PC-9 (cell line): ENCODE data around the gene HBE1.

Experiments
- EZH2 ChIP-seq: fragments of 200-600 bp; sonication (generic); IDR thresholded peaks from 2 replicates; pipeline ENCODE4 v1.8.0; 2017; ENCODE audit warnings: antibody characterized with exemption, low read depth
- TF ChIP-seq, protein P1 (sequence below): fragments of 200-600 bp; sonication (generic); conservative IDR thresholded peaks from 2 replicates; pipeline ENCODE4 v1.6.1; 2017; ENCODE audit warnings: mixed run types, antibody characterized with exemption, mild to moderate bottlenecking, moderate library complexity

DNA sequence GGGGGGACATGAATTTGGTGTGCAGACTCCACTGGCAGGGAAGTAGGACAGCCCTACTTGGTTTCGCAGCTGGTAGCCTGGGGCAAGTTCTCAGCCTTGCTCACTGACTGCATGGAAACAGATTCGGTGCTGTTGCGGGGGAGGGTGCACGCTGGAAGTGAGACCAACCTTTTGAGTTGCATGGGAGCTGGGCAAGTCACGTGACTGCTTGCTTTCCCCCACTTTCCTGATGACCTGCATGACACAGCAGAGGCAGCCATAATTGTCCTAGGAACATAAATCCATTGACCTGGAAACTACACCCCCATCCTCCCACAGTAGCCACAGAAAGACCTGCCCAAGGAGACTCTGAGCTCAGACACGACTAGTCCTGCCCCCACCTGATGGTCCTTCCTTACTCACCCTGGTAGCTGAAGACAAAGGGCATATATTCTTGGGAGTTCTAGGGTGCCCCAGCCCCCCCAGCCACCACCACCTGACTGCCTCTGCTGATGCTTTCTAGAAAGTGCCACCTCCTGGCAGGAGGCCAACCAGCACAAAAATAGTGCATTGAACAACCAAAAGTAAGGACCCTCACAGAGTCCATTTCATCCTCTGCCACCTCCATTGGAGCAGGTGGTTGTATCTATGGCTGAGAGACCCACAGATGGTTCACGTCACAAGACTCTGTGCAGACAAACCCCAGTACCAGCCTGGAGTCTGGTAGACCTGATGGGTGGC lies 11.0 kb downstream of the HBE1 start:
- TF ChIP-seq, protein P1, sequence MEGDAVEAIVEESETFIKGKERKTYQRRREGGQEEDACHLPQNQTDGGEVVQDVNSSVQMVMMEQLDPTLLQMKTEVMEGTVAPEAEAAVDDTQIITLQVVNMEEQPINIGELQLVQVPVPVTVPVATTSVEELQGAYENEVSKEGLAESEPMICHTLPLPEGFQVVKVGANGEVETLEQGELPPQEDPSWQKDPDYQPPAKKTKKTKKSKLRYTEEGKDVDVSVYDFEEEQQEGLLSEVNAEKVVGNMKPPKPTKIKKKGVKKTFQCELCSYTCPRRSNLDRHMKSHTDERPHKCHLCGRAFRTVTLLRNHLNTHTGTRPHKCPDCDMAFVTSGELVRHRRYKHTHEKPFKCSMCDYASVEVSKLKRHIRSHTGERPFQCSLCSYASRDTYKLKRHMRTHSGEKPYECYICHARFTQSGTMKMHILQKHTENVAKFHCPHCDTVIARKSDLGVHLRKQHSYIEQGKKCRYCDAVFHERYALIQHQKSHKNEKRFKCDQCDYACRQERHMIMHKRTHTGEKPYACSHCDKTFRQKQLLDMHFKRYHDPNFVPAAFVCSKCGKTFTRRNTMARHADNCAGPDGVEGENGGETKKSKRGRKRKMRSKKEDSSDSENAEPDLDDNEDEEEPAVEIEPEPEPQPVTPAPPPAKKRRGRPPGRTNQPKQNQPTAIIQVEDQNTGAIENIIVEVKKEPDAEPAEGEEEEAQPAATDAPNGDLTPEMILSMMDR: no peak
- TF ChIP-seq EZH2: no peak
